ENCODE data around the gene RRN3.
"Not testable (repeated sequence)": the region's sequence is repeated elsewhere in the genome, so short reads cannot be mapped to it uniquely, and the experiment has no call there.

Gene RRN3

GRCh38 chr16:15093955-15094827 is at the start of gene RRN3:
Gene RRN3 (minus strand): TSS chr16:15094272. CDS start chr16:15094233, 39 bp downstream.
- FAIRE-seq = not testable (repeated sequence)
- DNase-seq (ENCODE audit: insufficient read length, low spot score) = peak; percentile 62

GRCh38 chr16:15143601-15144091 is 49.6 kb upstream of the RRN3 start:
- not testable (repeated sequence) for FAIRE-seq; DNase-seq (ENCODE audit: insufficient read length, low spot score)

GRCh38 chr16:15142891-15143600 is 49.0 kb upstream of the RRN3 start:
- DNase-seq (ENCODE audit: insufficient read length, low spot score); FAIRE-seq: not testable (repeated sequence)

- DNase-seq (ENCODE audit: insufficient read length, low spot score); FAIRE-seq: not testable (repeated sequence)
Observed at GRCh38 chr16:15142107-15142890, 48.2 kb upstream of the RRN3 start.

- DNase-seq (ENCODE audit: insufficient read length, low spot score) (no peak), FAIRE-seq (no peak)
Observed at GRCh38 chr16:15141586-15141985, 47.5 kb upstream of the RRN3 start.

GRCh38 chr16:15140444-15141365 is 46.6 kb upstream of the RRN3 start:
- FAIRE-seq; DNase-seq (ENCODE audit: insufficient read length, low spot score): not testable (repeated sequence)

GRCh38 chr16:15137514-15137913 is 43.4 kb upstream of the RRN3 start:
- FAIRE-seq; DNase-seq (ENCODE audit: insufficient read length, low spot score): not testable (repeated sequence)

- FAIRE-seq; DNase-seq (ENCODE audit: insufficient read length, low spot score): not testable (repeated sequence)
Observed at GRCh38 chr16:15135483-15136360, 41.6 kb upstream of the RRN3 start.

GRCh38 chr16:15134752-15135482 is 40.8 kb upstream of the RRN3 start:
- FAIRE-seq = not testable (repeated sequence)

GRCh38 chr16:15133554-15133953 is 39.5 kb upstream of the RRN3 start:
- not testable (repeated sequence) for FAIRE-seq; DNase-seq (ENCODE audit: insufficient read length, low spot score)

More at GRCh38 chr16:15134752-15135482, 40.8 kb upstream of the RRN3 start:
- DNase-seq (ENCODE audit: insufficient read length, low spot score) = not testable (repeated sequence)

- not testable (repeated sequence) for DNase-seq (ENCODE audit: insufficient read length, low spot score); FAIRE-seq
Observed at GRCh38 chr16:15132719-15133428, 38.8 kb upstream of the RRN3 start.

GRCh38 chr16:15130943-15131700 is 37.0 kb upstream of the RRN3 start:
- FAIRE-seq; DNase-seq (ENCODE audit: insufficient read length, low spot score): not testable (repeated sequence)

GRCh38 chr16:15130256-15130932 is 36.3 kb upstream of the RRN3 start:
- not testable (repeated sequence) for DNase-seq (ENCODE audit: insufficient read length, low spot score); FAIRE-seq

- DNase-seq (ENCODE audit: insufficient read length, low spot score); FAIRE-seq: not testable (repeated sequence)
Observed at GRCh38 chr16:15127641-15128425, 33.8 kb upstream of the RRN3 start.
